CD4-positive, alpha-beta T cell (primary cell): ENCODE measurements around the gene PDE9A. TPM values are rescaled to one million over a fixed set of nuclear protein-coding genes. Genes with fewer than 3 reads are reported as not detected.

Experiments
- ATAC-seq: fragments of 200-7000 bp; cut with Tn5 transposase; one replicate; pipeline ENCODE4 v1.10.0; 2022; ENCODE audit warnings: mild to moderate bottlenecking; ENCODE audit not compliant: poor library complexity
- CTCF ChIA-PET: fragments of 350-600 bp; sonication (Branson Sonifier 250); formaldehyde crosslinking; loops from one replicate; lab custom pipeline; 2021; ENCODE audit warnings: antibody characterized with exemption, inconsistent platforms; lab: Charles Lee
- POLR2A ChIA-PET: fragments of 350-600 bp; sonication (Branson Sonifier 250); formaldehyde crosslinking; loops from one replicate; lab custom pipeline; 2021; ENCODE audit warnings: antibody characterized with exemption, inconsistent platforms; lab: Charles Lee
- DNase-seq, 14 experiments: peaks; one replicate each; pipeline ENCODE4 v3.0.0-alpha.2; 2013 to 2020; ENCODE audit warnings: mixed read lengths in 2 of 14
- H3K27ac ChIP-seq, 2 donors: one replicate each; pipeline versions ENCODE4 v1.5.1 to v1.7.0; 2013; ENCODE audit warnings: low read length in 2 of 2, low read depth in 1 of 2, mild to moderate bottlenecking in 1 of 2
- H3K27me3 ChIP-seq, 2 experiments: 1 replicate in 1 of 2; 2 replicates in 1 of 2; pipeline versions ENCODE4 v1.6.1 to v1.7.0; 2013; ENCODE audit warnings: low read length in 2 of 2, control low read depth in 1 of 2, mild to moderate bottlenecking in 1 of 2, moderate library complexity in 1 of 2; ENCODE audit not compliant: insufficient read depth in 2 of 2, control insufficient read depth in 1 of 2
- H3K36me3 ChIP-seq: one replicate; pipeline ENCODE4 v1.6.1; 2013; ENCODE audit warnings: low read length, control low read depth; ENCODE audit not compliant: insufficient read depth
- H3K4me1 ChIP-seq: one replicate; pipeline ENCODE4 v1.6.1; 2013; ENCODE audit warnings: low read length, control low read depth; ENCODE audit not compliant: insufficient read depth
- H3K4me3 ChIP-seq: one replicate; pipeline ENCODE4 v1.5.1; 2013; ENCODE audit warnings: mild to moderate bottlenecking, low read length, moderate library complexity
- H3K9me3 ChIP-seq, 2 experiments: 1 replicate in 1 of 2; 2 replicates in 1 of 2; pipeline versions ENCODE4 v1.6.1 to v1.7.0; 2013; ENCODE audit warnings: low read length in 2 of 2, mild to moderate bottlenecking in 2 of 2, control low read depth in 1 of 2, moderate library complexity in 1 of 2; ENCODE audit not compliant: control insufficient read depth in 1 of 2, insufficient read depth in 1 of 2
- H3K27ac Mint-ChIP-seq: one replicate; pipeline ENCODE4 v1.8.0; 2020; ENCODE audit warnings: mixed read lengths
- H3K27me3 Mint-ChIP-seq: one replicate; pipeline ENCODE4 v1.8.0; 2021; ENCODE audit warnings: mixed read lengths
- H3K36me3 Mint-ChIP-seq: one replicate; pipeline ENCODE4 v1.8.0; 2021; ENCODE audit warnings: low read depth, mixed read lengths
- H3K4me1 Mint-ChIP-seq: one replicate; pipeline ENCODE4 v1.8.0; 2021; ENCODE audit warnings: low read depth, mixed read lengths
- H3K4me3 Mint-ChIP-seq: one replicate; pipeline ENCODE4 v1.8.0; 2020; ENCODE audit warnings: mild to moderate bottlenecking, mixed read lengths
- H3K9me3 Mint-ChIP-seq: one replicate; pipeline ENCODE4 v1.8.0; 2020; ENCODE audit warnings: mixed read lengths
- CTCF ChIP-seq: fragments of 200-600 bp; IDR thresholded peaks from one replicate; pipeline ENCODE4 v1.8.0; 2022; ENCODE audit warnings: antibody characterized with exemption, mild to moderate bottlenecking
- intact Hi-C, 2 experiments: fragments of 100-400 bp; cut with DNase I in 1 of 2; cut with micrococcal nuclease in 1 of 2; formaldehyde crosslinking; loops; one replicate each; pipeline versions ENCODE4 v1.15.1 to v1.9.0; 2023 to 2025; cut with DNase I, micrococcal nuclease
- total RNA-seq, 174 experiments: library from RNA in 2 of 174; stranded (reverse) in 2 of 174; gene quantifications; one replicate each; pipeline ENCODE4 v1.2.3 and lab custom pipeline; 2021 to 2026

Gene PDE9A
- total RNA-seq, 2 experiments from 2014 or later, result 12.6 to 13.2 TPM

GRCh38 chr21:42681296-42682206 is 28.1 kb downstream of the PDE9A start:
- ChIA-PET POLR2A (interaction anchor here (0.5 to 1.4 kb wide), 2 partner anchors 27 to 61 kb away, joined by 4 read pairs; partner anchors contain the start of gene PDE9A), CTCF (no interaction called here)
- Mint-ChIP-seq H3K36me3 (peaks cover 11% of the 10 kb centered on the region), H3K4me1 (peaks cover 52% of the 10 kb centered on the region), H3K27me3 (no peaks in the 10 kb centered on the region), H3K27ac (peak overlapping the region; percentile 56), H3K4me3 (peak overlapping the region; percentile 25), H3K9me3 (no peaks in the 10 kb centered on the region)
- no peaks in the 10 kb centered on the region for H3K36me3 ChIP-seq
- TF ChIP-seq CTCF, result no peak
- DNase-seq, result peak in 4 of 14 experiments; percentile 10 to 45 (median 30)
- no peak for ATAC-seq
- H3K27me3 ChIP-seq, result no peaks in the 10 kb centered on the region
- H3K9me3 ChIP-seq, result no peaks in the 10 kb centered on the region
- intact Hi-C loops, result loop anchor here (5.0 to 10.0 kb wide), 4 partner anchors 66 to 151 kb away; no protein-coding TSS in a partner anchor
- no peak overlapping the region for H3K27ac ChIP-seq
- H3K4me1 ChIP-seq, result peaks cover 60% of the 10 kb centered on the region
- H3K4me3 ChIP-seq, result no peak overlapping the region

GRCh38 chr21:42682661-42683210 is 29.3 kb downstream of the PDE9A start:
- intact Hi-C loops, result loop anchor here (5.0 to 10.0 kb wide), 4 partner anchors 65 to 150 kb away; no protein-coding TSS in a partner anchor
- Mint-ChIP-seq H3K27ac (peak overlapping the region; percentile 56), H3K36me3 (peaks cover 19% of the 10 kb centered on the region), H3K4me1 (peaks cover 55% of the 10 kb centered on the region), H3K27me3 (no peaks in the 10 kb centered on the region), H3K9me3 (no peaks in the 10 kb centered on the region), H3K4me3 (peak overlapping the region; percentile 25)
- no peak for TF ChIP-seq CTCF
- no peaks in the 10 kb centered on the region for H3K9me3 ChIP-seq
- H3K27ac ChIP-seq, result no peak overlapping the region
- H3K36me3 ChIP-seq, result no peaks in the 10 kb centered on the region
- POLR2A ChIA-PET, result no interaction called here
- CTCF ChIA-PET, result no interaction called here
- DNase-seq (no peak), ATAC-seq (no peak)
- H3K4me3 ChIP-seq, result no peak overlapping the region
- no peaks in the 10 kb centered on the region for H3K27me3 ChIP-seq
- peaks cover 57% of the 10 kb centered on the region for H3K4me1 ChIP-seq

GRCh38 chr21:42683371-42684108 is 30.1 kb downstream of the PDE9A start:
- intact Hi-C loops, result loop anchor here (5.0 to 10.0 kb wide), 4 partner anchors 64 to 149 kb away; no protein-coding TSS in a partner anchor
- peaks cover 23% of the 10 kb centered on the region for H3K36me3 Mint-ChIP-seq
- peak in 3 of 14 experiments; percentile 12 to 40 (median 32) for DNase-seq
- peak overlapping the region in 1 of 2 donors; percentile 34 for H3K27ac ChIP-seq
- peak; percentile 16 for ATAC-seq
- no peaks in the 10 kb centered on the region for H3K27me3 Mint-ChIP-seq
- CTCF ChIA-PET, result no interaction called here
- peaks cover 50% of the 10 kb centered on the region for H3K4me1 ChIP-seq
- TF ChIP-seq CTCF, result no peak
- H3K4me3 ChIP-seq, result peak overlapping the region; percentile 41
- H3K27ac Mint-ChIP-seq, result peak overlapping the region; percentile 93
- POLR2A ChIA-PET, result interaction anchor here (1.8 to 2.3 kb wide), 3 partner anchors 12 to 100 kb away, joined by 4 to 8 read pairs (median 5); no protein-coding TSS in a partner anchor
- H3K4me3 Mint-ChIP-seq, result peak overlapping the region; percentile 91
- H3K9me3 ChIP-seq, result no peaks in the 10 kb centered on the region
- H3K36me3 ChIP-seq, result no peaks in the 10 kb centered on the region
- no peaks in the 10 kb centered on the region for H3K9me3 Mint-ChIP-seq
- peaks cover 50% of the 10 kb centered on the region for H3K4me1 Mint-ChIP-seq
- H3K27me3 ChIP-seq, result no peaks in the 10 kb centered on the region
